SKM-1 treated with dmso at 0.1 percent for 144 hours (cell line): ENCODE data around the gene C1orf159.

ENCODE experiments used
- DNase-seq: peaks from one replicate; lab custom pipeline; 2025; ENCODE audit not compliant: unreplicated experiment; lab: John Stamatoyannopoulos, UW

Gene C1orf159

GRCh38 chr1:1054971-1055370 is 60.9 kb downstream of the C1orf159 start:
- no peak for DNase-seq

- DNase-seq, result no peak
These were observed 61.7 kb downstream of the C1orf159 start for GRCh38 chr1:1054099-1054700.

GRCh38 chr1:1053682-1054081 is 62.2 kb downstream of the C1orf159 start:
- DNase-seq, result no peak

- DNase-seq, result no peak
These were observed 62.9 kb downstream of the C1orf159 start for GRCh38 chr1:1053022-1053421.

- DNase-seq, result no peak
These were observed 63.7 kb downstream of the C1orf159 start for GRCh38 chr1:1052003-1052840.

GRCh38 chr1:1051127-1051810 is 64.6 kb downstream of the C1orf159 start:
- no peak for DNase-seq

GRCh38 chr1:1050577-1051052 is 65.3 kb downstream of the C1orf159 start:
- DNase-seq, result no peak

GRCh38 chr1:1049318-1050165 is 66.3 kb downstream of the C1orf159 start:
- DNase-seq, result no peak

- no peak for DNase-seq
These were observed 67.1 kb downstream of the C1orf159 start for GRCh38 chr1:1048765-1049164.

GRCh38 chr1:1047963-1048362 is 67.9 kb downstream of the C1orf159 start:
- no peak for DNase-seq

GRCh38 chr1:1047407-1047806 is 68.5 kb downstream of the C1orf159 start:
- no peak for DNase-seq

- no peak for DNase-seq
These were observed 69.1 kb downstream of the C1orf159 start for GRCh38 chr1:1046767-1047166.

- DNase-seq, result no peak
These were observed 69.6 kb downstream of the C1orf159 start for GRCh38 chr1:1046243-1046642.

- no peak for DNase-seq
These were observed 70.8 kb downstream of the C1orf159 start for GRCh38 chr1:1045129-1045528.

- no peak for DNase-seq
These were observed 71.3 kb downstream of the C1orf159 start for GRCh38 chr1:1044455-1045078.

- DNase-seq, result no peak
These were observed 72.0 kb downstream of the C1orf159 start for GRCh38 chr1:1043921-1044320.

GRCh38 chr1:1043411-1043810 is 72.5 kb downstream of the C1orf159 start:
- no peak for DNase-seq

- no peak for DNase-seq
These were observed 73.1 kb downstream of the C1orf159 start for GRCh38 chr1:1042835-1043234.

- DNase-seq, result no peak
These were observed 74.0 kb downstream of the C1orf159 start for GRCh38 chr1:1041873-1042272.

- no peak for DNase-seq
These were observed 74.8 kb downstream of the C1orf159 start for GRCh38 chr1:1041092-1041523.
